GM12878 (cell line): ENCODE measurements around the gene EBF3. TPM values are rescaled to one million over a fixed set of nuclear protein-coding genes. Genes with fewer than 3 reads are reported as not detected.

Source experiments
- ATAC-seq: fragments of 200-7000 bp; cut with Tn5 transposase; 3 replicates; pipeline ENCODE4 v1.9.1; 2020; ENCODE audit warnings: mild to moderate bottlenecking, moderate library complexity
- BruUV-seq: library from RNA; stranded (reverse); fragments of 400-500 nt; replicated peaks from 2 replicates; lab custom pipeline; 2021; lab: Mats Ljungman, UMichigan
- CTCF ChIA-PET: fragments of 300-600 bp; sonication (Branson Sonifier 250); formaldehyde crosslinking; extraction: SDS; loops from one replicate; lab custom pipeline; 2021; ENCODE audit warnings: inconsistent platforms; lab: Yijun Ruan, JAX
- POLR2A ChIA-PET: fragments of 350-600 bp; formaldehyde crosslinking; extraction: SDS; loops from one replicate; lab custom pipeline; 2021; ENCODE audit warnings: inconsistent platforms; lab: Charles Lee
- RAD21 ChIA-PET: fragments of 300-600 bp; sonication (Branson Sonifier 250); formaldehyde crosslinking; loops from one replicate; lab custom pipeline; 2023; ENCODE audit warnings: antibody characterized with exemption; ENCODE audit not compliant: unreplicated experiment; lab: Charles Lee
- SMC1A ChIA-PET: fragments of 300-600 bp; sonication (Branson Sonifier 250); formaldehyde crosslinking; loops from one replicate; lab custom pipeline; 2023; ENCODE audit not compliant: unreplicated experiment, uncharacterized antibody; lab: Charles Lee
- DNase-seq: peaks from one replicate; pipeline ENCODE4 v3.0.0-alpha.2; 2011; ENCODE audit warnings: low read depth, low spot score
- FAIRE-seq: peaks from 3 replicates; lab custom pipeline; 2011; peaks lifted over from hg19 to GRCh38; lab: Jason Lieb, UNC
- H2AFZ ChIP-seq: 2 replicates; pipeline ENCODE4 v1.6.0; 2011; ENCODE audit warnings: low read depth, low read length, control low read depth; ENCODE audit not compliant: control insufficient read depth
- H3K27ac ChIP-seq: 2 replicates; pipeline ENCODE4 v1.5.1; 2011; ENCODE audit warnings: control low read depth; ENCODE audit not compliant: control insufficient read depth, insufficient read depth
- H3K27me3 ChIP-seq, 2 experiments: replicated peaks in 1 of 2; 2 replicates each; pipeline versions ENCODE4 v1.6.0 to v1.6.1; 2011; ENCODE audit warnings: low read length in 1 of 2; ENCODE audit not compliant: control insufficient read depth in 2 of 2, insufficient read depth in 2 of 2
- H3K36me3 ChIP-seq, 2 experiments: 2 replicates each; pipeline ENCODE4 v1.5.1; 2011; ENCODE audit warnings: low read length in 1 of 2; ENCODE audit not compliant: control insufficient read depth in 2 of 2, insufficient read depth in 2 of 2
- H3K4me1 ChIP-seq: 2 replicates; pipeline ENCODE4 v1.6.1; 2011; ENCODE audit warnings: mild to moderate bottlenecking, low read length, moderate library complexity, mixed read lengths; ENCODE audit not compliant: control insufficient read depth, insufficient read depth
- H3K4me2 ChIP-seq: 2 replicates; pipeline ENCODE4 v1.6.0; 2011; ENCODE audit warnings: control low read depth; ENCODE audit not compliant: control insufficient read depth, insufficient read depth
- H3K4me3 ChIP-seq: fragments of 200-600 bp; sonication (generic); 2 replicates; pipeline ENCODE4 v1.5.1; 2016
- H3K79me2 ChIP-seq: 2 replicates; pipeline ENCODE4 v1.6.0; 2011; ENCODE audit warnings: low read length; ENCODE audit not compliant: control insufficient read depth, insufficient read depth
- H3K9ac ChIP-seq: 2 replicates; pipeline ENCODE4 v1.8.0; 2011; ENCODE audit warnings: low read length, control low read depth, mixed read lengths; ENCODE audit not compliant: control insufficient read depth, insufficient read depth
- H3K9me3 ChIP-seq: replicated peaks from 3 replicates; pipeline ENCODE4 v1.5.1; 2011; ENCODE audit warnings: mild to moderate bottlenecking, low read length; ENCODE audit not compliant: control insufficient read depth, insufficient read depth
- H4K20me1 ChIP-seq: 2 replicates; pipeline ENCODE4 v1.6.0; 2011; ENCODE audit not compliant: control insufficient read depth, insufficient read depth
- ASH2L ChIP-seq: fragments of 300-600, 200-600 bp; sonication (generic); IDR thresholded peaks from 2 replicates; pipeline ENCODE4 v1.6.1; 2017; ENCODE audit warnings: low read depth, mild to moderate bottlenecking, borderline replicate concordance
- CBFB ChIP-seq: IDR thresholded peaks from 2 replicates; pipeline ENCODE4 v1.6.1; 2016; ENCODE audit warnings: antibody characterized with exemption, low read depth
- E2F8 ChIP-seq: fragments of 450-650 bp; IDR thresholded peaks from 2 replicates; pipeline ENCODE4 v1.6.1; 2018; ENCODE audit warnings: mild to moderate bottlenecking, low read depth, moderate library complexity; ENCODE audit not compliant: partially characterized antibody
- EGR1 ChIP-seq, 2 experiments: IDR thresholded peaks; 1 replicate in 1 of 2; 2 replicates in 1 of 2; pipeline ENCODE4 v1.6.1; 2011 to 2012; ENCODE audit warnings: low read depth in 2 of 2, low read length in 2 of 2, borderline replicate concordance in 1 of 2, mild to moderate bottlenecking in 1 of 2, moderate library complexity in 1 of 2
- ETV6 ChIP-seq, 2 experiments: fragments of 450-650 bp in 1 of 2; IDR thresholded peaks in 1 of 2; conservative IDR thresholded peaks in 1 of 2; 2 replicates each; pipeline ENCODE4 v1.6.1; 2014; ENCODE audit warnings: antibody characterized with exemption in 1 of 2, borderline replicate concordance in 1 of 2, low read depth in 1 of 2, mild to moderate bottlenecking in 1 of 2, moderate library complexity in 1 of 2
- IKZF1 ChIP-seq: fragments of 450-650 bp; conservative IDR thresholded peaks from 2 replicates; pipeline ENCODE4 v1.6.1; 2017; ENCODE audit warnings: antibody characterized with exemption, mild to moderate bottlenecking
- NR2C2 ChIP-seq: IDR thresholded peaks from 2 replicates; pipeline ENCODE4 v1.6.1; 2011; ENCODE audit warnings: borderline replicate concordance, low read depth; ENCODE audit not compliant: control insufficient read depth, insufficient read length
- RFX5 ChIP-seq: IDR thresholded peaks from 2 replicates; pipeline ENCODE4 v1.6.1; 2011; ENCODE audit warnings: low read depth, low read length, improper control_type of control experiment
- SREBF2 ChIP-seq: IDR thresholded peaks from 2 replicates; pipeline ENCODE4 v1.6.1; 2012; ENCODE audit warnings: mild to moderate bottlenecking, low read length
- STAT3 ChIP-seq: IDR thresholded peaks from 2 replicates; pipeline ENCODE4 v1.6.1; 2011; ENCODE audit warnings: low read depth, low read length, improper control_type of control experiment
- USF1 ChIP-seq: IDR thresholded peaks from 2 replicates; pipeline ENCODE4 v1.6.1; 2011; ENCODE audit warnings: borderline replicate concordance, low read depth, mild to moderate bottlenecking, moderate library complexity, mixed read lengths, low read length; ENCODE audit not compliant: insufficient read depth; ENCODE audit errors: extremely low read length
- WGBS: methylation state at CpG from one replicate; pipeline ENCODE4 v1.1.6; 2016; ENCODE audit warnings: low lambda C conversion rate; ENCODE audit not compliant: insufficient replicate concordance, insufficient coverage; ENCODE audit errors: missing lambda C conversion rate; 5-methylcytosine and 5-hydroxymethylcytosine counted together
- in situ Hi-C: fragments of 300-500 bp; cut with MboI; formaldehyde crosslinking; loops from 9 replicates; pipeline ENCODE4 v1.14.3; 2018; ENCODE audit warnings: mixed read lengths
- intact Hi-C: fragments of 100-400 bp; cut with micrococcal nuclease; formaldehyde crosslinking; loops from one replicate; pipeline ENCODE4 v1.14.2; 2022; ENCODE audit not compliant: unreplicated experiment
- polyA plus RNA-seq, 11 experiments: library from polyadenylated mRNA; depleted of rRNA in 4 of 11; unstranded in 6 of 11; stranded (reverse) in 5 of 11; fragments of >200 nt; fragmentation: Nextera tagmentation in 4 of 11; fragmentation: Illumina TruSeq in 1 of 11; extraction: Ambion mirVana in 4 of 11; extraction: Trizol in 1 of 11; gene quantifications; 1 replicate in 1 of 11; 2 replicates in 10 of 11; pipeline versions ENCODE4 v1.2.1 to v1.2.3, GENCODE V29; 2011 to 2016; ENCODE audit warnings: inconsistent platforms in 2 of 11, missing spikeins in 2 of 11, low read depth in 1 of 11
- total RNA-seq, 4 experiments: library from RNA; depleted of rRNA in 3 of 4; stranded (reverse); fragments of >200 nt in 3 of 4; fragmentation: Illumina TruSeq in 1 of 4; extraction: Trizol in 1 of 4; gene quantifications; 2 replicates each; pipeline versions ENCODE4 v1.2.1 to v1.2.3, GENCODE V29; 2013 to 2021
- TF ChIP-seq, protein P1 (sequence below): fragments of 450-650 bp; IDR thresholded peaks from 2 replicates; pipeline ENCODE4 v1.6.1; 2017; ENCODE audit warnings: low read depth, mild to moderate bottlenecking, moderate library complexity

Gene EBF3
- total and polyA plus RNA-seq, 10 of the 15 experiments (the other 5 are each of a cell fraction or from before 2014, with no cell fraction given) = not detected

- FAIRE-seq = no peak
- ChIA-PET SMC1A (no interaction called here), CTCF (no interaction called here), RAD21 (no interaction called here), POLR2A (no interaction called here)
- no peak overlapping the region for H3K9ac ChIP-seq
- in situ Hi-C loops (no loop called here), intact Hi-C loops (no loop called here)
- H4K20me1 ChIP-seq = no peaks in the 10 kb centered on the region
- no peaks in the 10 kb centered on the region for H3K36me3 ChIP-seq
- 34% methylated on average over 9 of the region's 9 CpGs for WGBS
- TF ChIP-seq NR2C2 (no peak), SREBF2 (no peak)
- TF ChIP-seq, protein P1, sequence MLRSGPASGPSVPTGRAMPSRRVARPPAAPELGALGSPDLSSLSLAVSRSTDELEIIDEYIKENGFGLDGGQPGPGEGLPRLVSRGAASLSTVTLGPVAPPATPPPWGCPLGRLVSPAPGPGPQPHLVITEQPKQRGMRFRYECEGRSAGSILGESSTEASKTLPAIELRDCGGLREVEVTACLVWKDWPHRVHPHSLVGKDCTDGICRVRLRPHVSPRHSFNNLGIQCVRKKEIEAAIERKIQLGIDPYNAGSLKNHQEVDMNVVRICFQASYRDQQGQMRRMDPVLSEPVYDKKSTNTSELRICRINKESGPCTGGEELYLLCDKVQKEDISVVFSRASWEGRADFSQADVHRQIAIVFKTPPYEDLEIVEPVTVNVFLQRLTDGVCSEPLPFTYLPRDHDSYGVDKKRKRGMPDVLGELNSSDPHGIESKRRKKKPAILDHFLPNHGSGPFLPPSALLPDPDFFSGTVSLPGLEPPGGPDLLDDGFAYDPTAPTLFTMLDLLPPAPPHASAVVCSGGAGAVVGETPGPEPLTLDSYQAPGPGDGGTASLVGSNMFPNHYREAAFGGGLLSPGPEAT = no peak
- no TSS peak for BruUV-seq
- H3K4me2 ChIP-seq = no peak overlapping the region
- no peak overlapping the region for H3K4me3 ChIP-seq
- no peaks in the 10 kb centered on the region for H3K9me3 ChIP-seq
- H3K27ac ChIP-seq = no peak overlapping the region
- no peak overlapping the region for H2AFZ ChIP-seq
- no peak for DNase-seq
- no peaks in the 10 kb centered on the region for H3K4me1 ChIP-seq
- H3K27me3 ChIP-seq = no peaks in the 10 kb centered on the region
- no peak for ATAC-seq
- no peaks in the 10 kb centered on the region for H3K79me2 ChIP-seq
These were observed 99.4 kb downstream of the EBF3 start for GRCh38 chr10:129864601-129865126.

DNA sequence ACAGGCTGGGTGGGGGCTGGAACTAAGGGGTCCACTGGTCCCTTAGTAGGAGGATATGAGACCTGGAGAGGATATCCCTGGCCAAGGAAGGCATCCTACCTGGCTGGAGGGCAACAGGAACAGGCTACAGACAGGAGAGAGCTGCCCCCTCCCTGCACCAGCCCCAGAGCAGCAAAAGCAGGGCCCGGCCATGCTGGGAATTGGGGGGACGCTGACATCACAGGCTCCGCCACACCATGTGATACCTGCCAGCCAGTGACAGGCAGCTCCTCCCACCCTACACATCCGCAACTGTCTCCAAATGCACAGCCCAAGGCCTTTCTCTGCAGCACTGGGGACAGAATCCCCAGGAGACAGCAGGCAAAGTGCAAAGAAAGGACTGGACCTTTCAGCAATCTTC, 100.0 kb downstream of the EBF3 start:
- intact Hi-C loops (no loop called here), in situ Hi-C loops (no loop called here)
- SMC1A ChIA-PET = no interaction called here
- WGBS = 28% methylated on average over 4 of the region's 4 CpGs
- no peak for ATAC-seq
- Histone ChIP-seq H3K79me2 (no peaks in the 10 kb centered on the region), H3K9ac (no peak overlapping the region), H4K20me1 (no peaks in the 10 kb centered on the region), H3K4me2 (no peak overlapping the region), H2AFZ (no peak overlapping the region), H3K27ac (no peak overlapping the region), H3K36me3 (no peaks in the 10 kb centered on the region), H3K9me3 (no peaks in the 10 kb centered on the region), H3K27me3 (no peaks in the 10 kb centered on the region), H3K4me3 (no peak overlapping the region), H3K4me1 (no peaks in the 10 kb centered on the region)
- CTCF ChIA-PET = no interaction called here
- BruUV-seq = no TSS peak
- RAD21 ChIA-PET = no interaction called here
- no peak for FAIRE-seq
- DNase-seq = no peak
- POLR2A ChIA-PET = no interaction called here
- no peak for TF ChIP-seq CBFB
- TF ChIP-seq ASH2L = no peak
- no peak for TF ChIP-seq RFX5
- no peak for TF ChIP-seq IKZF1
- no peak for TF ChIP-seq EGR1 (IDR thresholded peaks at IDR 0.05; ENCODE audit: borderline replicate concordance in 1 of 2, low read depth in 2 of 2, low read length in 2 of 2)
- no peak for TF ChIP-seq STAT3
- no peak for TF ChIP-seq USF1
- TF ChIP-seq E2F8 = no peak
- no peak for TF ChIP-seq ETV6 (conservative IDR thresholded peaks at IDR 0.05 in 1 of 2, IDR thresholded peaks at IDR 0.05 in 1 of 2; ENCODE audit: borderline replicate concordance in 1 of 2, low read depth in 1 of 2)
